Activated CD4-positive, alpha-beta T cell treated with anti-CD3 and anti-CD28 coated beads, Interleukin-2, amount 10 ng/mL, durations not matched to agents 7 days and 5 days (primary cell): ENCODE results near the gene C12orf54. TPM values are rescaled to one million over a fixed set of nuclear protein-coding genes. Genes with fewer than 3 reads are reported as not detected.
"Not testable (repeated sequence)": the region's sequence is repeated elsewhere in the genome, so short reads cannot be mapped to it uniquely, and the experiment has no call there.

Experiments used
- CTCF ChIA-PET: fragments of 350-600 bp; sonication (Branson Sonifier 250); formaldehyde crosslinking; loops from one replicate; lab custom pipeline; 2021; ENCODE audit warnings: antibody characterized with exemption; lab: Charles Lee
- POLR2A ChIA-PET: fragments of 350-600 bp; sonication (Branson Sonifier 250); formaldehyde crosslinking; loops from one replicate; lab custom pipeline; 2021; ENCODE audit warnings: antibody characterized with exemption; lab: Charles Lee
- DNase-seq: peaks from one replicate; pipeline ENCODE4 v3.0.0-alpha.2; 2020
- H3K27ac Mint-ChIP-seq: one replicate; pipeline ENCODE4 v1.8.0; 2021; ENCODE audit warnings: mild to moderate bottlenecking, moderate library complexity, mixed read lengths
- H3K27me3 Mint-ChIP-seq: one replicate; pipeline ENCODE4 v1.8.0; 2021; ENCODE audit warnings: mixed read lengths
- H3K36me3 Mint-ChIP-seq: one replicate; pipeline ENCODE4 v1.8.0; 2021; ENCODE audit warnings: low read depth, mixed read lengths
- H3K4me1 Mint-ChIP-seq: one replicate; pipeline ENCODE4 v1.8.0; 2021; ENCODE audit warnings: mixed read lengths
- H3K4me3 Mint-ChIP-seq: one replicate; pipeline ENCODE4 v1.8.0; 2021; ENCODE audit warnings: mild to moderate bottlenecking, moderate library complexity, mixed read lengths
- H3K9me3 Mint-ChIP-seq: one replicate; pipeline ENCODE4 v1.8.0; 2021; ENCODE audit warnings: mixed read lengths
- total RNA-seq, 2 experiments: library from RNA; stranded (reverse); gene quantifications; one replicate each; pipeline ENCODE4 v1.2.3, GENCODE V29; 2021

Gene C12orf54
- total RNA-seq, 2 experiments from 2014 or later = not detected

GRCh38 chr12:48472259-48472658 lies 10.0 kb upstream of the C12orf54 start, which contains the start of gene ANP32D:
TSS of gene ANP32D (plus strand) at chr12:48472559. CDS start at chr12:48472665, 106 bp downstream.
- DNase-seq = no peak
- POLR2A ChIA-PET = no interaction called here
- Mint-ChIP-seq H3K4me3 (no peak within 1 kb of the TSS), H3K27me3 (peaks cover 6% of the 10 kb centered on the region), H3K4me1 (no peaks in the 10 kb centered on the region), H3K27ac (no peak within 1 kb of the TSS), H3K36me3 (no peaks in the 10 kb centered on the region), H3K9me3 (peaks cover 39% of the 10 kb centered on the region)
- CTCF ChIA-PET = no interaction called here

DNA sequence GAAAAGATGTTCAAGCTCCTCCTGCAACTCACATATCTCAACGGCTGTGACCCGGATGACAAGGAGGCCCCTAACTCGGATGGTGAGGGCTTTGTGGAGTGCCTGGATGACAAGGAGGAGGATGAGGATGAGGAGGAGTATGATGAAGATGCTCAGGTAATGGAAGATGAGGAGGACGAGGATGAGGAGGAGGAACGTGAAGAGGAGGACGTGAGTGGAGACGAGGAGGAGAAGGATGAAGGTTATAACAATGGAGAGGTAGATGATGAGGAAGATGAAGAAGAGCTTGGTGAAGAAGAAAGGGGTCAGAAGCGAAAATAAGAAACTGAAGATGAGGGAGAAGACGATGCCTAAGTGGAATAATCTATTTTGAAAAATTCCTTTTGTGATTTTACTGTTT lies 9.2 kb upstream of the C12orf54 start:
- CTCF ChIA-PET = no interaction called here
- Mint-ChIP-seq H3K4me1 (no peaks in the 10 kb centered on the region), H3K4me3 (no peak overlapping the region), H3K36me3 (no peaks in the 10 kb centered on the region), H3K9me3 (peaks cover 35% of the 10 kb centered on the region), H3K27ac (no peak overlapping the region), H3K27me3 (peaks cover 11% of the 10 kb centered on the region)
- no peak for DNase-seq
- POLR2A ChIA-PET = no interaction called here

DNA sequence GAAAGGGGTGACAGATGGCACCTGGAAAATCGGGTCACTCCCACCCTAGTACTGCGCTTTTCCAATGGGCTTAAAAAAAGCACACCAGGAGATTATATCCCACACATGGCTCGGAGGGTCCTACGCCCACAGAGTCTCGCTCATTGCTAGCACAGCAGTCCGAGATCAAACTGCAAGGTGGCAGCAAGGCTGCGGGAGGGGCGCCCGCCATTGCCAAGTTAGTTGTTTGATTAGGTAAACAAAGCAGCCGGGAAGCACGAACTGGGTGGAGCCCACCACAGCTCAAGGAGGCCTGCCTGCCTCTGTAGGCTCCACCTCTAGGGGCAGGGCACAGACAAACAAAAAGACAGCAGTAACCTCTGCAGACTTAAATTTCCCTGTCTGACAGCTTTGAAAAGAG lies 7.8 kb upstream of the C12orf54 start:
- H3K27ac Mint-ChIP-seq, H3K36me3 Mint-ChIP-seq, H3K4me1 Mint-ChIP-seq, CTCF ChIA-PET, H3K4me3 Mint-ChIP-seq, H3K27me3 Mint-ChIP-seq, POLR2A ChIA-PET, DNase-seq: not testable (repeated sequence)
- peaks cover 26% of the 10 kb centered on the region for H3K9me3 Mint-ChIP-seq

- Mint-ChIP-seq H3K27me3 (no peaks in the 10 kb centered on the region), H3K4me1 (no peaks in the 10 kb centered on the region), H3K9me3 (peaks cover 4% of the 10 kb centered on the region), H3K36me3 (no peaks in the 10 kb centered on the region), H3K4me3 (no peak overlapping the region), H3K27ac (no peak overlapping the region)
- POLR2A ChIA-PET = no interaction called here
- CTCF ChIA-PET = no interaction called here
- no peak for DNase-seq
Measured at GRCh38 chr12:48482930-48483329, 632 bp downstream of the C12orf54 start.

DNA sequence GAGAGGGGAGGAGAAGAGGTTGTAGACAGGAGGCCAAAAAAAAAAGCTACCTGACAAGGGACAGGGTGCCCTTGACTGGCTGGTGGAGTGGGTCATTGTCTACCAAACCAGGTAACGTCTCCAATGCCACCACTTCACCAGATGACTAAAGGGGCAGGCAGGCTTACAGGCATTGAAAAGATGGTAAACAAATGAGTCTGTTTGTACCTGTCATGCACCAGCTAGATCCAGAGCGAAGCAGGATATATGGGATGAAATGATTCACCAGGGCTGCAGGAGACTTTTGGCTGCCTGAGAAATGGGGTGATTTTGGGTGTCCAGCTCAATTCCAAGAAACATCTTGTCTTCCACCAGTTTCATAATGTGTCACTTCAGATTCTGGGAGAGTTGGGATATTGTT lies 4.0 kb downstream of the C12orf54 start:
- no peaks in the 10 kb centered on the region for H3K4me1 Mint-ChIP-seq
- H3K9me3 Mint-ChIP-seq = no peaks in the 10 kb centered on the region
- H3K27ac Mint-ChIP-seq = no peak overlapping the region
- peaks cover 1% of the 10 kb centered on the region for H3K27me3 Mint-ChIP-seq
- POLR2A ChIA-PET = no interaction called here
- CTCF ChIA-PET = interaction anchor here (1.1 kb wide), 1 partner anchor 9 kb away, joined by 3 read pairs; no protein-coding TSS in a partner anchor
- no peaks in the 10 kb centered on the region for H3K36me3 Mint-ChIP-seq
- no peak overlapping the region for H3K4me3 Mint-ChIP-seq
- DNase-seq = no peak

GRCh38 chr12:48486679-48487078 lies 4.4 kb downstream of the C12orf54 start:
- Mint-ChIP-seq H3K4me1 (no peaks in the 10 kb centered on the region), H3K9me3 (no peaks in the 10 kb centered on the region), H3K4me3 (no peak overlapping the region), H3K27ac (no peak overlapping the region), H3K27me3 (peaks cover 3% of the 10 kb centered on the region), H3K36me3 (no peaks in the 10 kb centered on the region)
- POLR2A ChIA-PET = no interaction called here
- no peak for DNase-seq
- CTCF ChIA-PET = interaction anchor here (1.1 kb wide), 1 partner anchor 10 kb away, joined by 3 read pairs; no protein-coding TSS in a partner anchor

DNA sequence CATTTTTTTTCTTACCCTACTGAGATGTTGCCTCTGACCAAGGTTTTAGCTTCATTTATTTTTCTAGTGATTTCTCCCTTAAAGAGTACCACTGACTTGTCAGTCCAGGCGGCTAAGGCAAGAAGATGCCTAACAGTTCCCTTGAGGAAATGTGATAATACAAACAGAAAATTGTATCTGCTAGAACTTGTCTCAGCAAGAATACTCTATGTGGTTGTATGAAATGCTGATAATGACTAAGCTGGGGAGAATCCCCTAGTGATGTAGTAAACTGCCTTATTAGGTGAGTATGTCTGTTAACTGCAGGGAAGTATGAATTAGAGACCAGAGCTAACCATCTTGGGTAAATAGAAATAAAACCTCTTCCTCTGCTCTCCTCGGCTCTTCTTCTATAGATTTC lies 6.7 kb downstream of the C12orf54 start:
- Mint-ChIP-seq H3K27me3 (peaks cover 4% of the 10 kb centered on the region), H3K4me1 (no peaks in the 10 kb centered on the region), H3K4me3 (no peak overlapping the region), H3K9me3 (no peaks in the 10 kb centered on the region), H3K36me3 (no peaks in the 10 kb centered on the region), H3K27ac (no peak overlapping the region)
- ChIA-PET POLR2A (no interaction called here), CTCF (interaction anchor here (0.6 to 0.7 kb wide), 2 partner anchors 148 to 167 kb away, joined by 4 to 7 read pairs; no protein-coding TSS in a partner anchor)
- DNase-seq = no peak

DNA sequence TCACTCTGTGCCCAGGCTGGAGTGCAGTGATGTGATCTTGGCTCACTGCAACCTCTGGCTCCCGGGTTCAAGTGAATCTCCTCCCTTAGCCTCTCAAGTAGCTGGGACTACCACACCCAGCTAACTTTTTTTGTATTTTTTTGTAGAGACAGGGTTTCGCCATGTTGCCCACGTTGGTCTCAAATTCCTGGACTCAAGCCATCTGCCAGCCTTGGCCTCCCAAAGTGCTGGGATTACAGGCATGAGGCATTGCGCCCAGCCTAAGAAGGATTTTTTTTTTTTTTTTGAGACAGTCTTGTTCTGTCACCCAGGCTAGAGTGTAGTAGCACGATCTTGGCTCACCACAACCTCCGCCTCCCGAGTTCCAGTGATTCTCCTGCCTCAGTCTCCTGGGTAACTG lies 7.2 kb downstream of the C12orf54 start:
- POLR2A ChIA-PET, H3K9me3 Mint-ChIP-seq, H3K36me3 Mint-ChIP-seq, H3K27ac Mint-ChIP-seq, H3K4me3 Mint-ChIP-seq, H3K4me1 Mint-ChIP-seq, H3K27me3 Mint-ChIP-seq, DNase-seq: not testable (repeated sequence)
- CTCF ChIA-PET = interaction anchor here (0.6 to 0.7 kb wide), 2 partner anchors 149 to 168 kb away, joined by 4 to 7 read pairs; no protein-coding TSS in a partner anchor

GRCh38 chr12:48500281-48500680 lies 18.0 kb downstream of the C12orf54 start:
- H3K4me1 Mint-ChIP-seq, H3K36me3 Mint-ChIP-seq, H3K9me3 Mint-ChIP-seq, H3K4me3 Mint-ChIP-seq, POLR2A ChIA-PET, CTCF ChIA-PET, DNase-seq, H3K27ac Mint-ChIP-seq: not testable (repeated sequence)
- H3K27me3 Mint-ChIP-seq = peaks cover 12% of the 10 kb centered on the region

- DNase-seq, H3K4me3 Mint-ChIP-seq, H3K9me3 Mint-ChIP-seq, POLR2A ChIA-PET, H3K36me3 Mint-ChIP-seq, H3K4me1 Mint-ChIP-seq, H3K27ac Mint-ChIP-seq, CTCF ChIA-PET: not testable (repeated sequence)
- H3K27me3 Mint-ChIP-seq = peaks cover 22% of the 10 kb centered on the region
Measured at GRCh38 chr12:48506836-48507235, 24.5 kb downstream of the C12orf54 start.

DNA sequence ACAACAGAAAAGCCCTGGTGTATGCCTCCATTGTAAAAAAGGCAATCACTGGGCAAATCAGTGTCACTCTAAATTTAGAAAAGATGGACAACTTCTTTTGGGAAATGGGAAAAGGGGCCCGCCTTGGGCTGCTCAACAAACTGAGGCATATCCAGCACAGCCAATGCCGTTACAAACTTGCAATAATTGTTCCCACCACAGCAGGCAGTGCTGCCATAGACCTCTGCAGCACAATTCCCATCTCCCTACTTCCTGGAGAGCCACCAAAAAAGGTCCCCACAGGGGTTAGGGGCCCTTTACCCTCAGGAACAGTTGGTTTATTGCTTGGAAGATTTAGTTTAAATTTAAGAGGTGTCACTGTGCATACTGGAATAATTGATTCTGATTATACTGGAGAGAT lies 26.7 kb downstream of the C12orf54 start:
- Mint-ChIP-seq H3K36me3 (no peaks in the 10 kb centered on the region), H3K9me3 (peaks cover 2% of the 10 kb centered on the region), H3K27ac (no peak overlapping the region), H3K4me3 (no peak overlapping the region), H3K4me1 (no peaks in the 10 kb centered on the region), H3K27me3 (peaks cover 19% of the 10 kb centered on the region)
- ChIA-PET POLR2A (no interaction called here), CTCF (no interaction called here)
- no peak for DNase-seq

GRCh38 chr12:48510111-48510510 lies 27.8 kb downstream of the C12orf54 start:
- CTCF ChIA-PET = no interaction called here
- Mint-ChIP-seq H3K9me3 (peaks cover 2% of the 10 kb centered on the region), H3K4me1 (no peaks in the 10 kb centered on the region), H3K36me3 (no peaks in the 10 kb centered on the region), H3K27me3 (peaks cover 14% of the 10 kb centered on the region), H3K4me3 (no peak overlapping the region), H3K27ac (no peak overlapping the region)
- DNase-seq = no peak
- POLR2A ChIA-PET = no interaction called here

DNA sequence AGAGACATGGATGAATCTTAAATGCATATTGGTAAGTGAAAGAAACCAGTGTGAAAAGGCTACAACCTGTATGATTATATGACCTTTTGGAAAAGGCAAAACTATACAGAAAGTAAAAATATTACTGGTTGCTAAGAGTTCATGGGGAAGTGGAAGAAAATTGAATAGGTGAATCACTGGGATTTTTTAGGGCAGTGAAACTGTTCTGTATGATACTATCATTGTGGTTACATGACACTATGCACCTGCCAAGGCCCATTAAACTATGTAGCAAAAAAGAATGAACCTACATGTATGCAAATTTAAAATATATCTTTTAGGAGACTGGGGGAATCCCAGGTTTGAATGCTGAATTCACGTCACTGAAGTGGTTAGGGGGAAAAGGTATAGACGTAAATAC lies 30.6 kb downstream of the C12orf54 start:
- no peaks in the 10 kb centered on the region for H3K4me1 Mint-ChIP-seq
- H3K4me3 Mint-ChIP-seq = no peak overlapping the region
- CTCF ChIA-PET = no interaction called here
- peaks cover 2% of the 10 kb centered on the region for H3K27me3 Mint-ChIP-seq
- peaks cover 2% of the 10 kb centered on the region for H3K9me3 Mint-ChIP-seq
- H3K36me3 Mint-ChIP-seq = no peaks in the 10 kb centered on the region
- H3K27ac Mint-ChIP-seq = no peak overlapping the region
- POLR2A ChIA-PET = no interaction called here
- DNase-seq = no peak

- ChIA-PET POLR2A (no interaction called here), CTCF (interaction anchor here (0.6 kb wide), 1 partner anchor 66 kb away, joined by 3 read pairs; no protein-coding TSS in a partner anchor)
- Mint-ChIP-seq H3K27me3 (peaks cover 2% of the 10 kb centered on the region), H3K4me1 (no peaks in the 10 kb centered on the region), H3K9me3 (peaks cover 2% of the 10 kb centered on the region), H3K36me3 (no peaks in the 10 kb centered on the region), H3K27ac (no peak overlapping the region), H3K4me3 (no peak overlapping the region)
- no peak for DNase-seq
Measured at GRCh38 chr12:48514728-48515127, 32.4 kb downstream of the C12orf54 start.
